Body of pancreas (tissue), 4 donors: ENCODE data around the gene IFNGR2. TPM values are rescaled to one million over a fixed set of nuclear protein-coding genes. Genes with fewer than 3 reads are reported as not detected.
A peak's percentile ranks its signal among the peaks of the same experiment; 100 is the strongest.
"Not testable (repeated sequence)": the region's sequence is repeated elsewhere in the genome, so short reads cannot be mapped to it uniquely, and the experiment has no call there.

Experiments used
- ATAC-seq: fragments of 150-250 bp; one replicate; pipeline ENCODE4 v1.9.1; 2016
- DNase-seq, 4 donors: peaks; one replicate each; pipeline ENCODE4 v3.0.0-alpha.2; 2019
- H3K27ac ChIP-seq, 4 donors: fragments of 200-600 bp; sonication (generic); 1 replicate in 3 of 4; 2 replicates in 1 of 4; pipeline versions ENCODE4 v1.5.1 to v1.6.1; 2016 to 2019; ENCODE audit warnings: mild to moderate bottlenecking in 1 of 4, mixed read lengths in 1 of 4, moderate library complexity in 1 of 4
- H3K27me3 ChIP-seq, 2 donors: fragments of 200-600 bp; sonication (generic); one replicate each; pipeline ENCODE4 v1.6.0; 2016; ENCODE audit warnings: mild to moderate bottlenecking in 1 of 2
- H3K36me3 ChIP-seq, 2 donors: fragments of 200-600 bp; sonication (generic); replicated peaks in 1 of 2; 2 replicates each; pipeline ENCODE4 v1.5.1; 2016; ENCODE audit warnings: low read depth in 2 of 2; ENCODE audit not compliant: insufficient read depth in 1 of 2
- H3K4me1 ChIP-seq: fragments of 200-600 bp; sonication (generic); one replicate; pipeline ENCODE4 v1.6.0; 2016
- H3K4me3 ChIP-seq, 2 donors: fragments of 200-600 bp; sonication (generic); 1 replicate in 1 of 2; 2 replicates in 1 of 2; pipeline ENCODE4 v1.5.1; 2016 to 2019
- H3K9me3 ChIP-seq, 3 donors: fragments of 200-600 bp; sonication (generic); 1 replicate in 2 of 3; 2 replicates in 1 of 3; pipeline ENCODE4 v1.5.1; 2016
- CTCF ChIP-seq, 7 experiments: fragments of 450-650 bp in 4 of 7; fragments of 200-600 bp in 3 of 7; sonication (generic) in 3 of 7; IDR thresholded peaks; one replicate each; pipeline ENCODE4 v1.5.1; 2016 to 2019; ENCODE audit warnings: antibody characterized with exemption in 7 of 7
- POLR2A ChIP-seq, 3 donors: fragments of 450-650 bp; IDR thresholded peaks; one replicate each; pipeline ENCODE4 v1.6.1; 2016; ENCODE audit warnings: antibody characterized with exemption in 3 of 3, mild to moderate bottlenecking in 2 of 3
- WGBS, 2 donors: methylation state at CpG; one replicate each; pipeline ENCODE4 v1.1.5; 2017; 5-methylcytosine and 5-hydroxymethylcytosine counted together
- intact Hi-C: fragments of 100-400 bp; cut with DNase I; formaldehyde crosslinking; loops from one replicate; pipeline ENCODE4 v1.15.1; 2023
- total RNA-seq, 2 donors: library from RNA; depleted of rRNA; stranded (reverse); fragments of >200 nt; gene quantifications; one replicate each; pipeline ENCODE4 v1.1.0, GENCODE V29; 2016

The IFNGR2 gene
- total RNA-seq, 2 donors from 2014 or later: 30.4 to 32.3 TPM

GRCh38 chr21:33360281-33360680 lies 42.9 kb upstream of the IFNGR2 start:
- intact Hi-C loops: loop anchor here (10.0 kb wide), 1 partner anchor 155 kb away; no protein-coding TSS in a partner anchor

GRCh38 chr21:33360881-33361602 lies 42.2 kb upstream of the IFNGR2 start:
- H3K36me3 ChIP-seq: peaks cover 0 to 6% of the 10 kb centered on the region in 2 donors
- DNase-seq: peak; percentile 76 to 84 (median 80)
- WGBS, 2 donors: 6 to 7% methylated on average over 14 of the region's 14 CpGs
- H3K27me3 ChIP-seq: no peaks in the 10 kb centered on the region
- H3K4me1 ChIP-seq: peaks cover 19% of the 10 kb centered on the region
- H3K27ac ChIP-seq: peak overlapping the region in 2 of 4 donors; percentile 21 to 69
- intact Hi-C loops: loop anchor here (10.0 kb wide), 1 partner anchor 156 kb away; no protein-coding TSS in a partner anchor
- H3K4me3 ChIP-seq: no peak overlapping the region
- no peaks in the 10 kb centered on the region for H3K9me3 ChIP-seq
- TF ChIP-seq POLR2A (IDR thresholded peaks at IDR 0.05) (no peak), CTCF (IDR thresholded peaks at IDR 0.05) (peak; percentile 46 to 87 (median 78))
- ATAC-seq: peak; percentile 89

More at GRCh38 chr21:33360281-33360680, 42.9 kb upstream of the IFNGR2 start:
- ATAC-seq (no peak), DNase-seq (no peak)
- no peaks in the 10 kb centered on the region for H3K27me3 ChIP-seq
- H3K4me1 ChIP-seq: peaks cover 19% of the 10 kb centered on the region
- no peaks in the 10 kb centered on the region for H3K9me3 ChIP-seq
- WGBS, 2 donors: 72 to 74% methylated on average over 6 of the region's 6 CpGs
- TF ChIP-seq POLR2A (IDR thresholded peaks at IDR 0.05): no peak
- no peak overlapping the region for H3K4me3 ChIP-seq
- H3K27ac ChIP-seq: no peak overlapping the region
- peaks cover 0 to 10% of the 10 kb centered on the region in 2 donors for H3K36me3 ChIP-seq

- TF ChIP-seq CTCF (IDR thresholded peaks at IDR 0.05) (no peak), POLR2A (IDR thresholded peaks at IDR 0.05) (peak in 2 of 3 donors; percentile 76 to 82)
- peaks cover 19% of the 10 kb centered on the region for H3K4me1 ChIP-seq
- ATAC-seq: peak; percentile 40
- intact Hi-C loops: loop anchor here (10.0 kb wide), 1 partner anchor 157 kb away; no protein-coding TSS in a partner anchor
- H3K36me3 ChIP-seq: no peaks in the 10 kb centered on the region
- 37 to 53% methylated on average over 10 to 12 of the region's 12 CpGs for WGBS, 2 donors
- peaks cover 0 to 1% (median 0%) of the 10 kb centered on the region in 3 donors for H3K9me3 ChIP-seq
- DNase-seq: peak; percentile 18 to 61 (median 35)
- H3K27ac ChIP-seq: peak overlapping the region in 2 of 4 donors; percentile 21 to 69
- no peaks in the 10 kb centered on the region for H3K27me3 ChIP-seq
- no peak overlapping the region for H3K4me3 ChIP-seq
Measured at GRCh38 chr21:33362044-33362555, 41.1 kb upstream of the IFNGR2 start.

- TF ChIP-seq POLR2A (IDR thresholded peaks at IDR 0.05): peak in 1 of 3 donors; percentile 36
- 55 to 57% methylated on average over 9 to 10 of the region's 10 CpGs for WGBS, 2 donors
- DNase-seq: peak in 1 of 4 donors; percentile 36
- peaks cover 19% of the 10 kb centered on the region for H3K4me1 ChIP-seq
- H3K4me3 ChIP-seq, H3K9me3 ChIP-seq, ATAC-seq, H3K36me3 ChIP-seq, H3K27me3 ChIP-seq: not testable (repeated sequence)
- peak overlapping the region in 1 of 4 donors; percentile 26 for H3K27ac ChIP-seq
- intact Hi-C loops: loop anchor here (10.0 kb wide), 1 partner anchor 159 kb away; no protein-coding TSS in a partner anchor
Measured at GRCh38 chr21:33363911-33364609, 39.2 kb upstream of the IFNGR2 start.

GRCh38 chr21:33364830-33365229 lies 38.4 kb upstream of the IFNGR2 start:
- WGBS, 2 donors: 61 to 71% methylated on average over 5 of the region's 5 CpGs
- H3K4me3 ChIP-seq: no peak overlapping the region
- H3K9me3 ChIP-seq: peaks cover 0 to 6% (median 0%) of the 10 kb centered on the region in 3 donors
- H3K27ac ChIP-seq: no peak overlapping the region
- H3K27me3 ChIP-seq: no peaks in the 10 kb centered on the region
- intact Hi-C loops: loop anchor here (10.0 kb wide), 1 partner anchor 160 kb away; no protein-coding TSS in a partner anchor
- no peaks in the 10 kb centered on the region for H3K36me3 ChIP-seq
- DNase-seq (no peak), ATAC-seq (no peak)
- H3K4me1 ChIP-seq: peaks cover 19% of the 10 kb centered on the region
- no peak for TF ChIP-seq CTCF (IDR thresholded peaks at IDR 0.05)
- no peak for TF ChIP-seq POLR2A (IDR thresholded peaks at IDR 0.05)
